ENCODE results near the gene SMG1.
"Not testable (repeated sequence)": the region's sequence is repeated elsewhere in the genome, so short reads cannot be mapped to it uniquely, and the experiment has no call there.

The SMG1 gene

GRCh38 chr16:18756639-18757038 is 169.6 kb downstream of the SMG1 start:
- DNase-seq = not testable (repeated sequence)

All from fibroblast of skin of right biceps (primary cell).